ENCODE results near the gene LRRC4B. TPM values are rescaled to one million over a fixed set of nuclear protein-coding genes. Genes with fewer than 3 reads are reported as not detected.

The LRRC4B gene
- total and polyA plus RNA-seq, 2 of the 4 experiments (the other 2 are of a cell fraction) = 0.03 TPM; not detected in 1

DNA sequence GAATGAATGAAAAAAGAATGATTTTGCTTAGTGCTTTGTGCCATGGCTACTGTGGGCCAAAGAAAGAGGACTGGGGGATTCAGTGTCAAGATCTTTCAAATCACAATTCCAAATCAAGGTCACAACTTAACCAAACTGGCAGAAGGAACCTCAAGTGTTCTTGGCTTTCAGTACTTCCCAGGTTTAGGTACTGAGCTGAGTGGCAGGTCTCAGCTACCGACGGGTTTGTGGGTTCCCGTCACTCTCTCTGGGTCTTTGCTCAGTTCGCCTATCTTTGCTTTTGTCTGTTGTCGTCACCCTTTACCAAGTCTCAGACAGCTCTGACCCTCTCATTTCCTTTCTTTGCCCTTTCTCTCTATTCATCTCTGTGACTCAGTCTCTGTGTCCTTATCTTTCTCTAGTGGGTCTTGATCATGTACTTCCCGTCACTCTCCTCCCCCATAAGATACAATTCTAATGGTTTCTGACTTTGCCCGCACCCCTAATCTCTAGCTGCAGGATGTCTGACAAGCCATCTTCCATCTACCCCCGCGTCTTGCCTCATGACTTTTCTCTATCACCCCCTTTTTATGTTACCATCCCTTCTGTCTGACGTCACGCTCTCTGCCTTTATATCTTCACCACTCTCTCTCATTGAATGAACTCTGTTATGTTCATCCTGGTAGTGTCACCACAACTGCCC is 33.3 kb upstream of the LRRC4B start:
- Histone ChIP-seq H2AK5ac (ENCODE audit: low read depth, low read length) (no peak overlapping the region), H3K36me3 (ENCODE audit: control insufficient read depth, insufficient read depth, low read length) (no peaks in the 10 kb centered on the region), H4K8ac (ENCODE audit: low read depth in 2 of 2, low read length in 2 of 2) (no peak overlapping the region), H3K27ac (ENCODE audit: insufficient read depth, low read length) (no peak overlapping the region), H2BK120ac (ENCODE audit: low read depth, low read length) (no peak overlapping the region), H2BK15ac (ENCODE audit: low read depth, low read length) (no peak overlapping the region), H3K56ac (ENCODE audit: extremely low read depth, insufficient read depth, low read length) (no peak overlapping the region), H2AFZ (replicated peaks; ENCODE audit: low read length, poor library complexity) (no peak overlapping the region), H3K4ac (ENCODE audit: low read depth, low read length) (no peak overlapping the region), H2BK5ac (ENCODE audit: low read depth, low read length, poor library complexity, severe bottlenecking) (no peak overlapping the region), H3K4me3 (ENCODE audit: insufficient read depth, low read depth, low read length) (no peak overlapping the region), H4K5ac (ENCODE audit: low read depth, low read length) (no peak overlapping the region), H3K9me1 (ENCODE audit: insufficient read depth, low read length) (no peaks in the 10 kb centered on the region), H4K20me1 (ENCODE audit: insufficient read depth, low read length) (no peaks in the 10 kb centered on the region), H3K4me2 (ENCODE audit: low read depth, low read length) (no peak overlapping the region), H3K4me1 (ENCODE audit: control insufficient read depth, insufficient read depth, low read length) (no peaks in the 10 kb centered on the region), H3K27me3 (ENCODE audit: control insufficient read depth, insufficient read depth, low read length) (no peaks in the 10 kb centered on the region; the same call in 1 of the 2 replicates), H3K9ac (ENCODE audit: low read depth, low read length) (no peak overlapping the region), H3K9me3 (ENCODE audit: control insufficient read depth, insufficient read depth, low read length) (peaks cover 3% of the 10 kb centered on the region; the same call in 1 of the 2 replicates), H3K18ac (ENCODE audit: low read depth, low read length) (no peak overlapping the region), H2AK9ac (replicated peaks; ENCODE audit: low read depth, low read length, poor library complexity) (no peak overlapping the region), H3K79me1 (ENCODE audit: low read depth in 1 of 2, low read length in 2 of 2) (no peaks in the 10 kb centered on the region), H2BK20ac (ENCODE audit: low read depth, low read length) (no peak overlapping the region), H3K23ac (ENCODE audit: low read depth, low read length) (no peak overlapping the region), H4K91ac (ENCODE audit: insufficient read depth, low read depth, low read length) (no peak overlapping the region), H3K14ac (replicated peaks; ENCODE audit: low read depth, low read length) (no peak overlapping the region)
- 69% methylated on average over 9 of the region's 11 CpGs; no CpG with 5 or more reads in 1 of the 2 experiments for WGBS, 2 experiments (ENCODE audit: extremely low coverage in 2 of 2, insufficient read length in 1 of 2)
- ChIA-PET CTCF (interaction anchor here (0.6 to 0.7 kb wide), 2 partner anchors 18 to 63 kb away, joined by 3 read pairs; no protein-coding TSS in a partner anchor), POLR2A (ENCODE audit: unreplicated experiment) (no interaction called here)
- DNase-seq (no peak), ATAC-seq (ENCODE audit: low read depth) (no peak)
- in situ Hi-C loops (cut with MboI; ENCODE audit: low sequenced_read_pairs) (no loop called here), dilution Hi-C loops (cut with HindIII; ENCODE audit: low sequenced_read_pairs, unreplicated experiment) (no loop called here), intact Hi-C loops (cut with micrococcal nuclease) (no loop called here)
- no TSS peak for BruUV-seq (replicated peaks)
- TF ChIP-seq MAZ (IDR thresholded peaks at IDR 0.05; ENCODE audit: borderline replicate concordance, low read depth, low read length) (no peak), RFX5 (IDR thresholded peaks at IDR 0.05; ENCODE audit: low read depth, low read length) (no peak), SMC3 (IDR thresholded peaks at IDR 0.05; ENCODE audit: low read depth, low read length) (no peak), CEBPB (IDR thresholded peaks at IDR 0.05; ENCODE audit: low read depth, low read length) (no peak), CTCF (conservative IDR thresholded peaks at IDR 0.05; ENCODE audit: low read depth, low read length) (no peak), USF2 (IDR thresholded peaks at IDR 0.05; ENCODE audit: low read depth, low read length) (no peak), POLR2A (IDR thresholded peaks at IDR 0.05; ENCODE audit: low read depth, low read length) (no peak), BHLHE40 (IDR thresholded peaks at IDR 0.05; ENCODE audit: low read depth, low read length) (no peak), ELK1 (IDR thresholded peaks at IDR 0.05; ENCODE audit: borderline replicate concordance, low read depth, low read length) (no peak), CHD1 (IDR thresholded peaks at IDR 0.05; ENCODE audit: low read depth, low read length) (no peak)

All from IMR-90 (cell line).